Calu3 (cell line): ENCODE results near the gene SYN1. TPM values are rescaled to one million over a fixed set of nuclear protein-coding genes. Genes with fewer than 3 reads are reported as not detected.

Experiments used
- BruUV-seq: library from RNA; stranded (reverse); fragments of 400-500 nt; replicated peaks from 2 replicates; lab custom pipeline; 2021; lab: Mats Ljungman, UMichigan
- CTCF ChIA-PET: fragments of 300-600 bp; sonication (Branson Sonifier 250); formaldehyde crosslinking; loops from one replicate; lab custom pipeline; 2022; ENCODE audit warnings: antibody characterized with exemption; lab: Charles Lee
- DNase-seq: peaks from one replicate; pipeline ENCODE4 v3.0.0; 2022
- H3K27ac Mint-ChIP-seq: one replicate; pipeline ENCODE4 v1.8.0; 2022; ENCODE audit warnings: mixed read lengths; ENCODE audit not compliant: unreplicated experiment
- H3K27me3 Mint-ChIP-seq: one replicate; pipeline ENCODE4 v1.8.0; 2022; ENCODE audit warnings: mixed read lengths; ENCODE audit not compliant: unreplicated experiment
- H3K36me3 Mint-ChIP-seq: one replicate; pipeline ENCODE4 v1.8.0; 2022; ENCODE audit warnings: mild to moderate bottlenecking, moderate library complexity, mixed read lengths; ENCODE audit not compliant: insufficient read depth, unreplicated experiment
- H3K4me1 Mint-ChIP-seq: one replicate; pipeline ENCODE4 v1.8.0; 2022; ENCODE audit warnings: mild to moderate bottlenecking, low read depth, mixed read lengths; ENCODE audit not compliant: unreplicated experiment
- H3K4me3 Mint-ChIP-seq: one replicate; pipeline ENCODE4 v1.8.0; 2022; ENCODE audit warnings: mild to moderate bottlenecking, low read depth, moderate library complexity, mixed read lengths; ENCODE audit not compliant: unreplicated experiment
- H3K9me3 Mint-ChIP-seq: one replicate; pipeline ENCODE4 v1.8.0; 2022; ENCODE audit warnings: low read depth, mixed read lengths; ENCODE audit not compliant: unreplicated experiment
- CTCF ChIP-seq: fragments of 200-600 bp; IDR thresholded peaks from one replicate; pipeline ENCODE4 v1.8.0; 2022; ENCODE audit warnings: antibody characterized with exemption; ENCODE audit not compliant: unreplicated experiment
- intact Hi-C: fragments of 100-400 bp; cut with micrococcal nuclease; formaldehyde crosslinking; loops from one replicate; pipeline ENCODE4 v1.10.0; 2022; ENCODE audit not compliant: unreplicated experiment
- total RNA-seq: library from RNA; stranded (reverse); gene quantifications from 2 replicates; pipeline ENCODE4 v1.2.3, GENCODE V29; 2022

SYN1 gene
- total RNA-seq, 1 experiment from 2014 or later = 0.21 TPM

- Mint-ChIP-seq H3K4me1 (peaks cover 29% of the 10 kb centered on the region), H3K9me3 (peaks cover 3% of the 10 kb centered on the region), H3K27me3 (no peaks in the 10 kb centered on the region), H3K27ac (no peak overlapping the region), H3K36me3 (peaks cover 35% of the 10 kb centered on the region), H3K4me3 (no peak overlapping the region)
- no peak for TF ChIP-seq CTCF
- DNase-seq = no peak
- no TSS peak for BruUV-seq
- intact Hi-C loops = no loop called here
- CTCF ChIA-PET = no interaction called here
Measured at GRCh38 chrX:47643926-47644325, 24.3 kb upstream of the SYN1 start.

GRCh38 chrX:47638816-47639215 lies 19.2 kb upstream of the SYN1 start:
- H3K27ac Mint-ChIP-seq = no peak overlapping the region
- no peaks in the 10 kb centered on the region for H3K4me1 Mint-ChIP-seq
- CTCF ChIA-PET = no interaction called here
- H3K9me3 Mint-ChIP-seq = peaks cover 3% of the 10 kb centered on the region
- BruUV-seq = no TSS peak
- DNase-seq = no peak
- H3K4me3 Mint-ChIP-seq = no peak overlapping the region
- no peaks in the 10 kb centered on the region for H3K27me3 Mint-ChIP-seq
- no peak for TF ChIP-seq CTCF
- peaks cover 28% of the 10 kb centered on the region for H3K36me3 Mint-ChIP-seq
- intact Hi-C loops = no loop called here

- intact Hi-C loops = no loop called here
- H3K27me3 Mint-ChIP-seq = no peaks in the 10 kb centered on the region
- H3K36me3 Mint-ChIP-seq = peaks cover 28% of the 10 kb centered on the region
- peaks cover 3% of the 10 kb centered on the region for H3K4me1 Mint-ChIP-seq
- H3K9me3 Mint-ChIP-seq = peaks cover 3% of the 10 kb centered on the region
- no peak overlapping the region for H3K27ac Mint-ChIP-seq
- no TSS peak for BruUV-seq
- CTCF ChIA-PET = no interaction called here
- H3K4me3 Mint-ChIP-seq = no peak overlapping the region
- DNase-seq = no peak
- TF ChIP-seq CTCF = no peak
Measured at GRCh38 chrX:47637546-47638195, 18.0 kb upstream of the SYN1 start.

GRCh38 chrX:47634871-47635575 lies 15.4 kb upstream of the SYN1 start:
- BruUV-seq = no TSS peak
- CTCF ChIA-PET = no interaction called here
- intact Hi-C loops = no loop called here
- Mint-ChIP-seq H3K4me1 (peaks cover 7% of the 10 kb centered on the region), H3K4me3 (no peak overlapping the region), H3K27me3 (no peaks in the 10 kb centered on the region), H3K9me3 (no peaks in the 10 kb centered on the region), H3K27ac (no peak overlapping the region), H3K36me3 (peaks cover 16% of the 10 kb centered on the region)
- TF ChIP-seq CTCF = no peak
- no peak for DNase-seq
